ENCODE results near the gene DIP2C.

GRCh38 chr10:368579-369220, 320.8 kb downstream of the DIP2C start:
- TF ChIP-seq SIN3A (IDR thresholded peaks at IDR 0.05; ENCODE audit: borderline replicate concordance, low read depth, low read length) (no peak), CTCF (IDR thresholded peaks at IDR 0.05) (no peak), ZBTB33 (IDR thresholded peaks at IDR 0.05; ENCODE audit: borderline replicate concordance, low read depth) (no peak), CHD2 (IDR thresholded peaks at IDR 0.05; ENCODE audit: low read length, partially characterized antibody) (no peak), POLR2AphosphoS5 (IDR thresholded peaks at IDR 0.05; ENCODE audit: low read depth, low read length) (no peak), JUND (IDR thresholded peaks at IDR 0.05) (no peak), GABPA (IDR thresholded peaks at IDR 0.05; ENCODE audit: low read depth) (no peak)
